Vagina (tissue), 2 donors: ENCODE data around the gene C1orf87.

Experiments
- CTCF ChIP-seq, 3 experiments: fragments of 450-650 bp in 2 of 3; fragments of 200-600 bp in 1 of 3; sonication (generic) in 1 of 3; IDR thresholded peaks; one replicate each; pipeline ENCODE4 v1.5.1; 2017 to 2019; ENCODE audit warnings: antibody characterized with exemption in 3 of 3, mild to moderate bottlenecking in 2 of 3, moderate library complexity in 2 of 3
- POLR2AphosphoS5 ChIP-seq, 2 donors: sonication (generic); formaldehyde crosslinking; IDR thresholded peaks; one replicate each; pipeline ENCODE4 v1.9.0; 2017; ENCODE audit warnings: antibody characterized with exemption in 2 of 2, mild to moderate bottlenecking in 2 of 2, low read depth in 1 of 2; ENCODE audit not compliant: insufficient read depth in 1 of 2

- TF ChIP-seq CTCF (IDR thresholded peaks at IDR 0.05) (no peak), POLR2AphosphoS5 (IDR thresholded peaks at IDR 0.05; ENCODE audit: insufficient read depth in 1 of 2, low read depth in 1 of 2) (no peak)
These were observed 35.9 kb downstream of the C1orf87 start for GRCh38 chr1:60037669-60038068.
